ENCODE results near the gene DOK6. TPM values are rescaled to one million over a fixed set of nuclear protein-coding genes. Genes with fewer than 3 reads are reported as not detected.

DOK6 gene
- total RNA-seq, 1 experiment from 2014 or later: not detected

DNA sequence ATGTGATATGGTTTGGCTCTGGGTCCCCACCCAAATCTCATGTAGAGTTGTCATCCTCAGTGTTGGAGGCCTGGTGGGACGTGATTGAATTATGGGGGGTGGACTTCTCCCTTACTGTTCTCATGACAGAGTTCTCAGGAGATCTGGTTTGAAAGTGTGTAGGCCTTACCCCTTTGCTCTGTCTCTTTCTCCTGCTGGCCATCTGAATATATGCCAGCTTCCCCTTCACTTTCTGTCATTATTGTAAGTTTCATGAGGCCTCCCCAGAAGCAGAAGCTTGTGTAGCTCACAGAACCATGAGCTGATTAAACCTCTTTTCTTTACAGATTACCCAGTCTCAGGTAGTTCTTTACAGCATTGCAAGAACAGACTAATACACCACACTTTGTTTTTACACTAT lies 222.3 kb downstream of the DOK6 start:
- H3K4me1 ChIP-seq (replicated peaks; ENCODE audit: insufficient read depth): no peaks in the 10 kb centered on the region
- no peak overlapping the region for H3K27ac ChIP-seq
- H3K4me2 ChIP-seq: no peak overlapping the region
- ChIA-PET POLR2A (ENCODE audit: unreplicated experiment) (no interaction called here), CTCF (no interaction called here)
- intact Hi-C loops (cut with micrococcal nuclease; ENCODE audit: unreplicated experiment): no loop called here
- H3K36me3 ChIP-seq (ENCODE audit: low read depth): no peaks in the 10 kb centered on the region
- H4K20me1 ChIP-seq (ENCODE audit: insufficient read depth): no peaks in the 10 kb centered on the region
- no peaks in the 10 kb centered on the region for H3F3A ChIP-seq (ENCODE audit: insufficient read depth, low read depth)
- no peak for DNase-seq
- no peak overlapping the region for H2AFZ ChIP-seq
- no TSS peak for BruUV-seq (replicated peaks)
- no peaks in the 10 kb centered on the region for H3K9me3 ChIP-seq (ENCODE audit: insufficient read depth, low read depth)
- no peaks in the 10 kb centered on the region for H3K79me2 ChIP-seq (ENCODE audit: low read depth)
- no peaks in the 10 kb centered on the region for H3K9me2 ChIP-seq (ENCODE audit: insufficient read depth)
- H3K4me3 ChIP-seq: no peak overlapping the region
- TF ChIP-seq EZH2 (IDR thresholded peaks at IDR 0.05; ENCODE audit: low read depth): no peak
- H3K27me3 ChIP-seq (ENCODE audit: insufficient read depth, low read depth): no peaks in the 10 kb centered on the region

GRCh38 chr18:69626171-69626570 lies 225.5 kb downstream of the DOK6 start:
- Histone ChIP-seq H3K36me3 (ENCODE audit: low read depth) (no peaks in the 10 kb centered on the region), H2AFZ (no peak overlapping the region), H3K27me3 (ENCODE audit: insufficient read depth, low read depth) (no peaks in the 10 kb centered on the region), H3F3A (ENCODE audit: insufficient read depth, low read depth) (no peaks in the 10 kb centered on the region), H3K4me1 (replicated peaks; ENCODE audit: insufficient read depth) (no peaks in the 10 kb centered on the region), H3K4me2 (no peak overlapping the region), H3K9me3 (ENCODE audit: insufficient read depth, low read depth) (no peaks in the 10 kb centered on the region), H3K9me2 (ENCODE audit: insufficient read depth) (no peaks in the 10 kb centered on the region), H3K27ac (no peak overlapping the region), H3K4me3 (no peak overlapping the region), H4K20me1 (ENCODE audit: insufficient read depth) (no peaks in the 10 kb centered on the region), H3K79me2 (ENCODE audit: low read depth) (no peaks in the 10 kb centered on the region)
- TF ChIP-seq, protein P1, sequence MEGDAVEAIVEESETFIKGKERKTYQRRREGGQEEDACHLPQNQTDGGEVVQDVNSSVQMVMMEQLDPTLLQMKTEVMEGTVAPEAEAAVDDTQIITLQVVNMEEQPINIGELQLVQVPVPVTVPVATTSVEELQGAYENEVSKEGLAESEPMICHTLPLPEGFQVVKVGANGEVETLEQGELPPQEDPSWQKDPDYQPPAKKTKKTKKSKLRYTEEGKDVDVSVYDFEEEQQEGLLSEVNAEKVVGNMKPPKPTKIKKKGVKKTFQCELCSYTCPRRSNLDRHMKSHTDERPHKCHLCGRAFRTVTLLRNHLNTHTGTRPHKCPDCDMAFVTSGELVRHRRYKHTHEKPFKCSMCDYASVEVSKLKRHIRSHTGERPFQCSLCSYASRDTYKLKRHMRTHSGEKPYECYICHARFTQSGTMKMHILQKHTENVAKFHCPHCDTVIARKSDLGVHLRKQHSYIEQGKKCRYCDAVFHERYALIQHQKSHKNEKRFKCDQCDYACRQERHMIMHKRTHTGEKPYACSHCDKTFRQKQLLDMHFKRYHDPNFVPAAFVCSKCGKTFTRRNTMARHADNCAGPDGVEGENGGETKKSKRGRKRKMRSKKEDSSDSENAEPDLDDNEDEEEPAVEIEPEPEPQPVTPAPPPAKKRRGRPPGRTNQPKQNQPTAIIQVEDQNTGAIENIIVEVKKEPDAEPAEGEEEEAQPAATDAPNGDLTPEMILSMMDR (conservative IDR thresholded peaks at IDR 0.05): no peak
- TF ChIP-seq EZH2 (IDR thresholded peaks at IDR 0.05; ENCODE audit: low read depth): no peak
- no peak for DNase-seq
- intact Hi-C loops (cut with micrococcal nuclease; ENCODE audit: unreplicated experiment): no loop called here
- ChIA-PET CTCF (no interaction called here), POLR2A (ENCODE audit: unreplicated experiment) (no interaction called here)
- BruUV-seq (replicated peaks): no TSS peak

DNA sequence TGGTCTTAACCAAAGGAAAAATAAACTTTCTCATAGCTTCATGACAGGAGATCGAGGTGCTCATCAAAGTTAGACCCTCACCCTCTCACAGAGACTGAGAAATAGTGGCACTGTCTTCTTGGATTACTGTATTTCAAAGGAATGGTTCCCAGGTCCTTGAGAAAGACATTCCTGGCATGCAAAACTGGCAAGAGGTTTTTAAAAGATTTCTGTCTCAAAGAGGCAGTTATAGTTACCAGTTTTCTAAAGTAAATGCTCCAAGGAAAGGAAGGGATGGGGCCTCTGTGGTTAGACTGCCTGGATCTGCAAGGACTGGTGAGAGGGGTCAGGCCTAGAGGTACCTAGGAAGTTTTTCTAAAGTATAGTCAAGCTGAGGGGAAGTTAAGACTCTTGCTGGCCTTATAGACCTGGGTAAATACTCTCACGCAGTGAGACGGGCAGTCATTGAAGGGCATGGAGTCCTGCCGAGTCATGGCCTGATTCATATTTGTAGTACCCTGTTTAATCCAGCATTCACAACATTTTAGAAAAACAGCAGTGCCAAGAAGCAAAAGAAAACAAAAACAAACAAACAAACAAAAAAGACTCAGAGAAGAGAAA lies 226.1 kb downstream of the DOK6 start:
- Histone ChIP-seq H4K20me1 (ENCODE audit: insufficient read depth) (no peaks in the 10 kb centered on the region), H3K79me2 (ENCODE audit: low read depth) (no peaks in the 10 kb centered on the region), H3K4me1 (replicated peaks; ENCODE audit: insufficient read depth) (no peaks in the 10 kb centered on the region), H3K9me2 (ENCODE audit: insufficient read depth) (no peaks in the 10 kb centered on the region), H3K36me3 (ENCODE audit: low read depth) (no peaks in the 10 kb centered on the region), H3K4me3 (no peak overlapping the region), H3K27ac (no peak overlapping the region), H3K4me2 (no peak overlapping the region), H3K27me3 (ENCODE audit: insufficient read depth, low read depth) (no peaks in the 10 kb centered on the region), H3K9me3 (ENCODE audit: insufficient read depth, low read depth) (no peaks in the 10 kb centered on the region), H3F3A (ENCODE audit: insufficient read depth, low read depth) (no peaks in the 10 kb centered on the region), H2AFZ (no peak overlapping the region)
- ChIA-PET CTCF (no interaction called here), POLR2A (ENCODE audit: unreplicated experiment) (no interaction called here)
- no peak for DNase-seq
- BruUV-seq (replicated peaks): no TSS peak
- TF ChIP-seq, protein P1 (conservative IDR thresholded peaks at IDR 0.05): no peak
- TF ChIP-seq EZH2 (IDR thresholded peaks at IDR 0.05; ENCODE audit: low read depth): no peak
- intact Hi-C loops (cut with micrococcal nuclease; ENCODE audit: unreplicated experiment): no loop called here

- no peak overlapping the region for H3K4me2 ChIP-seq
- ChIA-PET POLR2A (ENCODE audit: unreplicated experiment) (no interaction called here), CTCF (no interaction called here)
- no peaks in the 10 kb centered on the region for H3F3A ChIP-seq (ENCODE audit: insufficient read depth, low read depth)
- no peaks in the 10 kb centered on the region for H3K79me2 ChIP-seq (ENCODE audit: low read depth)
- no peaks in the 10 kb centered on the region for H3K9me2 ChIP-seq (ENCODE audit: insufficient read depth)
- no peaks in the 10 kb centered on the region for H4K20me1 ChIP-seq (ENCODE audit: insufficient read depth)
- no peak for DNase-seq
- H3K9me3 ChIP-seq (ENCODE audit: insufficient read depth, low read depth): no peaks in the 10 kb centered on the region
- BruUV-seq (replicated peaks): no TSS peak
- no peak overlapping the region for H3K4me3 ChIP-seq
- intact Hi-C loops (cut with micrococcal nuclease; ENCODE audit: unreplicated experiment): no loop called here
- H3K4me1 ChIP-seq (replicated peaks; ENCODE audit: insufficient read depth): no peaks in the 10 kb centered on the region
- no peak overlapping the region for H2AFZ ChIP-seq
- TF ChIP-seq, protein P1 (conservative IDR thresholded peaks at IDR 0.05): no peak
- TF ChIP-seq EZH2 (IDR thresholded peaks at IDR 0.05; ENCODE audit: low read depth): no peak
- H3K36me3 ChIP-seq (ENCODE audit: low read depth): no peaks in the 10 kb centered on the region
- H3K27ac ChIP-seq: no peak overlapping the region
- H3K27me3 ChIP-seq (ENCODE audit: insufficient read depth, low read depth): no peaks in the 10 kb centered on the region
These were observed 228.2 kb downstream of the DOK6 start for GRCh38 chr18:69628774-69629359.

Data from PC-9 (cell line).